A549 (cell line): ENCODE results near the gene RBM18.

ENCODE experiments used
- CTCF ChIP-seq: fragments of >200 bp; sonication (Bioruptor Twin); formaldehyde crosslinking; IDR thresholded peaks from 3 replicates; pipeline ENCODE4 v1.5.1; 2016
- EP300 ChIP-seq, 2 experiments: fragments of >200 bp; sonication (Bioruptor Twin); formaldehyde crosslinking; IDR thresholded peaks; 2 replicates in 1 of 2; 3 replicates in 1 of 2; pipeline ENCODE4 v1.6.1; 2016 to 2017
- POLR2A ChIP-seq: IDR thresholded peaks from 2 replicates; pipeline ENCODE4 v1.6.1; 2012; ENCODE audit warnings: mild to moderate bottlenecking, low read length
- RFX5 ChIP-seq: fragments of 450-650 bp; IDR thresholded peaks from 2 replicates; pipeline ENCODE4 v1.7.1; 2014; ENCODE audit warnings: antibody characterized with exemption, mild to moderate bottlenecking, moderate library complexity
- USF2 ChIP-seq: fragments of 450-650 bp; IDR thresholded peaks from 2 replicates; pipeline ENCODE4 v1.6.1; 2014; ENCODE audit warnings: antibody characterized with exemption
- TF ChIP-seq, protein P1 (sequence below): fragments of 250-450 bp; sonication (Bioruptor Pico); IDR thresholded peaks from 2 replicates; pipeline ENCODE4 v1.5.0; 2021; ENCODE audit warnings: mild to moderate bottlenecking, moderate library complexity, borderline replicate concordance

DNA sequence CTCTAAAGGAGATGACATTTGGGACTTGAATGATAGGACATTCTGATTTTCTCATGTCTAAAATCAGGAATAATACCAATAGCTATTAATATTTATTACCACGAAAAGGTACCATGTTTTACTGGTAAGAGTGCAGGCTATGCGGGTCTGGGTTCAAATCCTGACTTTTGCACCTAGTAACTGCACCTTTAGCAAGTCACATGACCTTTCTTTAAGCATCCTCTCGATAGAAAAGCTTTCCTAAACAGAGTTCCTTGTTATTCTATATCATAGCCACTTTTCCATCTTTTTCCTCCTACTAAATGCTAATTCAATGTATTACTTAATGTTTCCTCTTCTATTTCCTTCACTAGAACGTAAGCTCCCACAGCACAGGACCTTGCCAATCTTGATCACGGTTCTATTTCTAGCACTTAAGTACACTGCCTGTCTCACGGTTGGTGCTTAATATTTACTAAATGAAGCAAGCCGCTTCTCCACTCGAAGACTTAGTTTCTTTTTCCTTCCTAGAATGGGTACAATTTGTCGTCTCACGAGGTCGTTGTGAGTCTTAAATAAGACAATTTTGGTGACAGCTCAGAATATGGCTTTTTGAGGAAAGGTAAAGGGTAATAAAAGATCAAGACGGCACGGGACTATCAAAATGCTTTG is 816 bp downstream of the RBM18 start:
- TF ChIP-seq, protein P1, sequence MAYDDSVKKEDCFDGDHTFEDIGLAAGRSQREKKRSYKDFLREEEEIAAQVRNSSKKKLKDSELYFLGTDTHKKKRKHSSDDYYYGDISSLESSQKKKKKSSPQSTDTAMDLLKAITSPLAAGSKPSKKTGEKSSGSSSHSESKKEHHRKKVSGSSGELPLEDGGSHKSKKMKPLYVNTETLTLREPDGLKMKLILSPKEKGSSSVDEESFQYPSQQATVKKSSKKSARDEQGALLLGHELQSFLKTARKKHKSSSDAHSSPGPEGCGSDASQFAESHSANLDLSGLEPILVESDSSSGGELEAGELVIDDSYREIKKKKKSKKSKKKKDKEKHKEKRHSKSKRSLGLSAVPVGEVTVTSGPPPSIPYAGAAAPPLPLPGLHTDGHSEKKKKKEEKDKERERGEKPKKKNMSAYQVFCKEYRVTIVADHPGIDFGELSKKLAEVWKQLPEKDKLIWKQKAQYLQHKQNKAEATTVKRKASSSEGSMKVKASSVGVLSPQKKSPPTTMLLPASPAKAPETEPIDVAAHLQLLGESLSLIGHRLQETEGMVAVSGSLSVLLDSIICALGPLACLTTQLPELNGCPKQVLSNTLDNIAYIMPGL (CRISPR knock-in tag), result no peak
- no peak for TF ChIP-seq USF2
- no peak for TF ChIP-seq CTCF
- no peak for TF ChIP-seq POLR2A
- no peak for TF ChIP-seq EP300 (IDR thresholded peaks at IDR 0.05)
- no peak for TF ChIP-seq RFX5
